T1000 (cell line): ENCODE measurements around the gene OR2L3.
"Not testable (repeated sequence)": the region's sequence is repeated elsewhere in the genome, so short reads cannot be mapped to it uniquely, and the experiment has no call there.

ENCODE experiments used
- DNase-seq: peaks from one replicate; lab custom pipeline; 2025; ENCODE audit warnings: mixed read lengths; lab: John Stamatoyannopoulos, UW

Gene OR2L3, protein sequence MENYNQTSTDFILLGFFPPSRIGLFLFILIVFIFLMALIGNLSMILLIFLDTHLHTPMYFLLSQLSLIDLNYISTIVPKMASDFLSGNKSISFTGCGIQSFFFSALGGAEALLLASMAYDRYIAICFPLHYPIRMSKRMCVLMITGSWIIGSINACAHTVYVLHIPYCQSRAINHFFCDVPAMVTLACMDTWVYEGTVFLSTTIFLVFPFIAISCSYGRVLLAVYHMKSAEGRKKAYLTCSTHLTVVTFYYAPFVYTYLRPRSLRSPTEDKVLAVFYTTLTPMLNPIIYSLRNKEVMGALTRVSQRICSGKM

DNA sequence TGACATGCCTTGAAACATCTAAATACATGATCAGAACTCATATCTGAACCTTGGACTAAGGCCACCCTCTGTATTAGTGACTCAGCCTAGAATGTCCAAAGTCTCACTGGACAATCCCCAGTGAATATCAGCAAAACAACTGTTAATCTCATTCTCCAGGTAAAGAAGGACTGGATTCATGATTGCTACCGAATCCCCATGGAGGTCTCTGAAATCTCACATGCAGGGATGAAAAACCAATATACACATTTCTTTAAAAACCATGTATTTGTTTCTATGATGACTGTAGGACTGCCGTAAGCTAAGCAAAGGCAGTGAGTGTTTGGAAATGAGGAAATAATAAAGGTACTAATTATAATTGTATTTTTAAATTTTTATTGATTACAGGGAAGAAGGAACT is at the start of gene OR2L3:
Gene OR2L3 (plus strand): TSS at position 301 of the 400 bp plus-strand sequence. CDS start 13,846 bp downstream, outside the sequence.
- DNase-seq, result no peak

DNA sequence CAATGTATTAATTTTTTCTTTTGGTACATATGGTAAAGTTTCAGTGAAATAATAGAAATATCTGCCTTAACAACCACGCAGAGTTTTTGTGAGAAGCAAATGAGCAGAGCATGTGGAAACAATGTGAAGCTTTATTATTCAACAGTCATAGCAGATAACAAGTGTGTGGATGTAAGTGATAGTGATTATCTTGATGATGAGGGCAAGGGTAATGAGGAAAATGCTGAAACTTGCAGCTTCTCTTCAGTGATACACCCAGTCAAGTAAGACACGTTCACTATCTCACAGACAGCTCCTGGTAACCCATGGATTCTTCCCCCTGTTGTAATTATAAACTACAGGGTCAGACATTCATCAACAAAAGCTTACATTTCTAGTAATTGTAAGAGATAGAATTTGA is 47.8 kb upstream of the OR2L3 start:
- DNase-seq, result no peak

DNA sequence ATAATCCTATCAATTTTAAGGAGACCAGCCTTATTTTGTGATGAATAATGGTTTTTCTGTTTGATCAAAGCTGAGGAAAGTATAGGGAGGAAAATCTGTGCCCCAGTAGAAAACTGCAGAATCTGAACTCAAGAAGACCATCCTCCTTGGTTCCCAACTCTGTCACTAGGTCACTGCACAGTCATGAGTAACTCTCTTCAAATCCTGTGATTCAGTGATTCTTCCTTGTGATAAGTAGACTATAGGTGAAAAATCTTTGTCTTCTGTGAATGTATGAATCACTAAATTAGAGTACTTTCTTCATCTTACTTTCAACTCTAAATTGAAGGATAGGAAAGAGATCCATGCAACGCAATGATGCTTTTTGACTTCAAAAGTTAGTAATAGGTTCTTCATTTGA is 46.5 kb upstream of the OR2L3 start:
- DNase-seq, result no peak

DNA sequence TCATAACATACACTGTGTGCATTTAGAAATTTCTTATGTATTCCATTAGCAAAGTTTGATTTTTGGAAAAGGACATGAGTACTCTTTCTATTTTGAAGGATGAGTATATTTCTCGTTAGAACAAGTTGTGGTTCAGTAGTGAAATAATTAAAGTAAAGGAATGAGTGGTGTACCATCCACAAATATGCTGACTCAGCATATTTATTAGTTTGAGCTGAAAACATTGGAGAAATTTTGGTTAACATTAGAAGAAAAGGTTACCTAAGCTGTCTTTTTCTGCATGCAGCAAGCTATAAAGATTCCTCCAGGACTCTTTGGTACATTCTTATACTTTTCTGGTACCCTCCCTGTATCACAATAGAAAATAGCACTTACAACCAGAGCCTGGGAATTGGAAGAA is 38.9 kb upstream of the OR2L3 start:
- DNase-seq, result no peak

DNA sequence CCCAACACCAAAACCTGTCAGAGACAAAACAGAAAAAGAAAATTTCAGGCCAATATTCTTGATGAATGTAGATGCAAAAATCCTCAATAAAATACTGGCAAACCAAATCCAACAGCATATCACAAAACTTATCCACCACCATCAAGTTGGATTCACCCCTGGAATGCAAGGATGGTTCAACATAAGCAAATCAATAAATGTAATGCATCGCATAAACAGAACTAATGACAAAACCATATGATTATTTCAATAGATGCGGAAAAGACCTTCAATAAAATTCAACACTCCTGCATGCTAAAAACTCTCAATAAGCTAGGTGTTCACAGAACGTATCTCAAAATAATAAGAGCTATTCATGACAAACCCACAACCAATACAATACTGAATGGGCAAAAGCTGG is 37.0 kb upstream of the OR2L3 start:
- no peak for DNase-seq

DNA sequence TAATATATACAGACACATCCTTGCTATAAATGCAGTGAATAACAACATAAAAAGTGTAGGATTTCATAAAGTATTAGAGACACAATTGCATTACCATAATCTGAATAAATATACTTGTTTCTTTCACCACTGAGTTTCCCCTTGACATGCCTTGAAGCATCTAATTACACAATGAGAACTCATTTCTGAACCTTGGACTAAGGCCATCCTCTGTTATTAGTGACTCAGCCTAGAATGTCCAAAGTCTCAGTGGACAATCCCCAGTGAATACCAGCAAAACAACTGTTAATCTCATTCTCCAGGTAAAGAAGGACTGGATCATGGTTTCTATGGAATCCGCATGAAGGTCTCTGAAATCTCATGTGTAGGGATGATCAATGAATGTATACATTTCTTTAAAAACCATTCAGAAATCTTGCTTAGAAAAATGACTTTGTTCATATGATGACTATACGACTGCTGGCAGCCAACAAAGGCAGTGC is 33.4 kb upstream of the OR2L3 start, which contains the start of gene OR2L5:
Gene OR2L5 (plus strand): TSS at position 432 of the 482 bp plus-strand sequence. CDS start 8,288 bp downstream, outside the sequence.
- no peak for DNase-seq

DNA sequence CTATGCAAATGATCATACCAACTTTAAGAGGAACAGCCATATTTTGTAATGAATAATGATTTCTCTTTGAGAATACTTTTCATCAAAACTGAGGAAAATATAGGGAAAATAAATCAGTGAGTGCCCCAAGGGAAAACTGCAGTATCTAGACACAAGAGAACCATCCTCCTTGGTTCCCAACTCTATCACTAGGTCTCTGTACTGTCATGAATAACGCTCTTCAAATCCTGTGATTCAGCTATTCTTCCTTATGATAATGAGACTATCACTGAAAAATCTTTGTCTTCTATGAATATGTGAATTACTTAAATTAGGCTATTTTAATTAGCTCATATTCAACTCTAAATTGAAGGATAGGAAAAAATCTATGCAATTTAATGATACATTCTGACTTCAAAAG is 30.8 kb upstream of the OR2L3 start:
- DNase-seq, result no peak

DNA sequence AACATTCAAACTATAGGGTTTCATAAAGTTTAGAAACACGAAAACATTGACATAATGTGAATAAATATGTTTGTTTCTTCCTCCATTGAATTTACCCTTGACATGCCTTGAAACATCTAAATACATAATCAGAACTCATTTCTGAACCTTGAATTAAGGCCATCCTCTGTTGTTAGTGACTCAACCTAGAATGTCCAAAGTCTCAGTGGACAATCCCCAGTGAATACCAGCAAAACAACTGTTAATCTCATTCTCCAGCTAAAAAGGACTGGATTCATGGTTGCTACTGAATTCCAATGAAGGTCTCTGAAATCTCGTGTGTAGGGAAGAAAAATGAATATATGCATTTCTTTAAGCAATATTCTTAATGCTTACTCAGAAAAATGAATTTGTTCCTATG is 16.9 kb upstream of the OR2L3 start, which contains the start of gene OR2L2:
Gene OR2L2 (plus strand): TSS at position 301 of the 400 bp plus-strand sequence. CDS start 8,198 bp downstream, outside the sequence.
- DNase-seq, result no peak

DNA sequence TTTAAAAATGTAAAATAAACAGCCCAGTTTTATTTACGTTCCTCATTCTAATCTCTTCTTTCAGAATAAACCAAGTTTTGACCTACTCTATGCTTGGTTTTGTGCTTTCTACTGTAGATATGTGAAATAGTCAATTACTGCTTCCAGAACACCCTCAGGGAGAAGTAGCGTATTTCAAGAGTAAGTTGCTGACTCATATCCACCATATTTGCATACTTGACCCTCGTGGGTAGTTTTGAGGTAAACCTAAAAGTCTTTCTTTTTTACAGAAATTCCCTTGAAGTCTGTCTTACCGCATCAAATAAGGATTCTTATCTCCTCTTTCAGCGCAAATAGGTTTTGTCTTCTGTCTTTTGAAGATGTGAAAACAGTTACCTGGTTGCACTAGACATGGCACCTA is 1.4 kb upstream of the OR2L3 start:
- no peak for DNase-seq

DNA sequence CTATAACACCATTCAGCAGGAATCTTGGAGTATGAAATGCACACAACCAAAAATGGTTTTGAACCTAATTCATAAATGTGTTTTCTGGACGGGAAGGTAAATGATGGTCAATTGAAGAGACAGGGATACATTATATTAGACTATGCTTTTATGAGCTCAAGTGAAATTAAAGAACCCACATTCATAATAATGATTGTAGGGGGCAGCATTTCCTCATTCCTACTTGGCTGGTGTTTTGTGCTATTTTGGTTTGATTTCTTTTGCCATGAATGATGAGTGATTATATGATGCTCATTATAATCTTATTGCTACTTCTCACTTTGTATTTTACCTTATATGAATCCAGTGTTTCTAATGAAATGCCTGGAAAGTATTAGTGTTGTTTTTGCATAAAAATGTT is 372 bp downstream of the OR2L3 start:
- DNase-seq, result no peak

DNA sequence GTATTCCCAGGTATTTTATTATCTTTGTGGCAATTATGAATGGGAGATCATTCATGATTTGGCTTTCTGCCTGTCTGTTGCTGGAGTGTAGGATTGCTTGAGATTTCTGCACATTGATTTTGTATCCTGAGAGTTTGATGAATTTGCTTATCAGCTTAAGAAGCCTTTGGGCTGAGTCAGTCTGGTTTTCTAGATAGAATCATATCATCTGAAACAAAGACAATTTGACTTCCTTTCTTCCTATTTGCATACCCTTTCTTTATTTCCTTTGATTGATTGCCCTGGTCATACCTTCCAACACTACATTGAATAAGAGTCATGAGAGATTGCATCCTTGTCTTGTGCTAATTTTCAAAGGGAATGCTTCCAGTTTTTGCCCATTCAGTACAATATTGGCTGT is 8.0 kb downstream of the OR2L3 start:
- no peak for DNase-seq

DNA sequence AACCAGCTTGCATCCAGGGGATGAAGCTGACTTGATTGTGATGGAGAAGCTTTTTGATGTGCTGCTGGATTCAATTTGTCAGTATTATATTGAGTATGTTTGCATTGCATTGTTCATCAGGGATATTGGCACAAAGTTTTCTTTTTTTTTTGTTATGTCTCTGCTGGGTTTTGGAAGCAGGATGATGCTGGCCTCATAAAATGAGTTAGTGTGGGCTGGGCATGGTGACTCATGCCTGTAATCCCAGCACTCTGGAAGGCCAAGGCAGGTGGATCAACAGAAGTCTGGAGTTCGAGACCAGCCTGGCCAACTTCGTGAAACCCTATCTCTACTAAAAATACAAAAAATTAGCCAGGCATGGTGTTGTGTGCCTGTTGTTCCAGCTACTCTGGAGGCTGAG is 8.6 kb downstream of the OR2L3 start:
- DNase-seq, result no peak

DNA sequence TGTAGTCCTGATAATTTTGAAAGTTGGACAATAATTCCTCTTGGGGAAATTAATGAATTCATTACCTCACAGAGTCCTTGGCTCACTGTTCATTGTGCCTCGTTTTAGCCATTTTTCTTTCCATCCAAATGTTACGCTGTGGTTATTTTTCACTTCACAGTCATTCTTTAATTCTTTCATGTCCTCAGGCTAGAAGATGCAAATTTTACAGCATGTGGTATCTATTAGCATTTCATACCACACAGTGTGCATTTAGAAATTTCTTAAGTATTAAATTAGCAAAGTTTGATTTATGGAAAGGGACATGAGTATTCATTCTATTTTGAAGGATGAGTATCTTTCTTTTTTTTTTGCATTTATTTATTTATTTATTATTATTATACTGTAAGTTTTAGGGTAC is 18.4 kb downstream of the OR2L3 start:
- no peak for DNase-seq

DNA sequence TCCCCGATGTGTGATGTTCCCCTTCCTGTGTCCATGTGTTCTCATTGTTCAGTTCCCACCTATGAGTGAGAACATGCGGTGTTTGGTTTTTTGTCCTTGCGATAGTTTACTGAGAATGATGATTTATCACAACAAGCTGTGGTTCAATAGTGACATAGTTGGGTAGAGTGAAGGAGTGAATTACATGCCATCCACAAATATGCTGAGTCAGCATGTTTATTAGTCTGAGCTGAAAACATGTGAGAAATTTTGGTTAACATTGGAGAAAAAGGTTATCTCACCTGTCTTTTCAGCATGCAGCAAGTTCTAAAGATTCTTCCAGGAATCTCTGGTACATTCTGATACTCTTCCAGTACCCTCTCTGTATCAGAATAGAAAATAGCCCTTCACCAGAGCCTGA is 19.0 kb downstream of the OR2L3 start:
- no peak for DNase-seq

DNA sequence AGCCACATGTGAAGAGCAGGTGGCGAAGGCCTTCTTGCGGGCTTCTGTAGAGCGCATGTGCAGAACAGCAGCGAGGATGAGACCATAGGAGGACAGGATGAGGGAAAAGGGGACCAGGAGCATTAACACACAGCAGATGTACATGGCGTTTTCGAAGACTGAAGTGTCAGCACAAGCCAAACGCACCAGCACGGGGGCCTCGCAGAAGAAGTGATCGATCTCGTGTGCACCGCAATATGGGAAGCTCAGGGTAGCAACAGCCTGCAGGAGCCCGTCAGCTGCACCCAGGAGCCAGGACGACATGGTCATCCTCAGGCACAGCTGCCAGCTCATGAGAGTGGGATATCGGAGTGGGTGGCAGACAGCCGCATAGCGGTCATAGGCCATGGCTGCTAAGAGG is 37.2 kb downstream of the OR2L3 start:
- not testable (repeated sequence) for DNase-seq

DNA sequence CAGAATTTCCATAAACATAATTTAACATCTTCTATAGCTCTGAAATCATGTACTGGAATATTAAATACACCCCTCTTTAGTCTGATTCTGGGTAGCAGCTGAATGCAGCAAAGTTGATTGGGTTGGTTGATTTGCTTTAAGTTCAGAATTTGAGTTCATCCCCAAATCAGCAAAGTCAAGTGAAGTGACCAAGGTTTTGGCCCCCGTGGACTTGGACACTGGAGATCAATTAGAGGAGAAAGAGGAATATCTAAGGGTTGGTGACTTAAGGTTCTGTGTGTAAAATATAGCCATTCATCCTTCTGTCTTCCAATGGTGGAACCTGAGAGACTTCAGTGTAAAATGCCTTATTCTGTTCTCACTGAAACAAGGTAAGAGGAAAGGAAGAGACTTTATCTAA is 48.2 kb downstream of the OR2L3 start, which contains the start of gene OR2L13:
Gene OR2L13 (plus strand): TSS at position 301 of the 400 bp plus-strand sequence. CDS start 4,192 bp downstream, outside the sequence.
- DNase-seq, result no peak

DNA sequence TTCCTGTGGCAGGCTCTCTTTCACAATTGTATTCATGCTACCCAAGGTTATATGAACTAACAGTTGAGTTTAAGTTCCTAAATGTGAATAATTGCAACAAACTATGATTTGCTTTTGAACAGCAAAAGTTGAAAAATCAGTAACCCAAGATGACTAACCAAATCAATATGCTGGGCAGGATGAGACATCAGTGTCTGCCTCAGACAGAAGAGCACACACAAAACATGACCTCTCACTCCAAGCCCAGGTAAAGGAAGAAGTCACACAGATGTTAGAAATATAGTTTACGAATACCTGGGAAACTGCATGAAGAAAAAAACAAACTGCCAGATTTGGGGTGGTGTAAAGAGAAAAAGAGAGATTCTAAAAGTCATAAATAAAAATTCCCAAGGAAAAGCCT is 51.9 kb downstream of the OR2L3 start:
- no peak for DNase-seq

DNA sequence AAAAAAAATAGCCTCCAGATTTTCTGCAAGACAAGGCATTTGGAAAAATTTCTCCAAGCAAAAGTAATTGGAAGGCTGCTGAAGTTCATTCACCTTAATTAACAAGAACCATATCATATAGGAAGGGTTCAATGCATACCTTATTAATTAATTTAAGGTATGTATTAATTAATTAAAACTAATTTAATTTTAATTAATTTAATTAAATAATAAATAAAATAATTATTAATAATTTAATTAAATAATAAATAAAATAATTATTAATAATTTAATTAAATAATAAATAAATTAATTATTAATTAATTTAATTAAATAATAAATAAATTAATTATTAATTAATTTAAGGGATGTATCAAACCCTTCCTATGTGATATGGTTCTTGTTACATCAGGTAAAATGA is 56.2 kb downstream of the OR2L3 start:
- DNase-seq, result no peak

DNA sequence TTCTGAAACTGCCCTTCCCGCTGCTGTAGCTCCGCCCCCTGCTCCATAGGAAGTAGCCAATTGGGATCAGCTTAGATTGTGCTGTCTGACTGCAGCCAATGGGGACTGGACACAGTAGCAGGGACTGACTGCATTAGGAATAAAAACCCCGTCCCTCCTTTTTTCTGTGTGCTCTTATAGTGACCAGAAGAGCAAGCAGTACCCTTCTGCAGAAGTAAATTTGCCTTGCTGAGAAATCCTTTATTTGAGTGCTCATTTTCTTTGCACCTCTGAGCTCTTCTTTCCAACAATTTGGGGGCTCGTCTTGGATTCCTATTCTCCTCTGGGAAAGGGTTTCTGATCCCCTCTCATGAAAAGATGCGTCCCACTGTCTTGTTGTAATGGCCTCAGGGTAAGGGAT is 64.5 kb downstream of the OR2L3 start:
- DNase-seq, result no peak
